ENCODE measurements around the gene PLXNC1.

Gene PLXNC1

GRCh38 chr12:94265966-94266745, 117.8 kb downstream of the PLXNC1 start:
- Histone ChIP-seq H3K4me3 (ENCODE audit: low read depth, low read length) (no peak overlapping the region), H3K9ac (ENCODE audit: low read depth, low read length) (no peak overlapping the region), H3K4me1 (ENCODE audit: control insufficient read depth, insufficient read depth, low read length) (peaks cover 32% of the 10 kb centered on the region), H3K36me3 (ENCODE audit: control insufficient read depth, insufficient read depth, low read length) (no peaks in the 10 kb centered on the region), H3K27me3 (ENCODE audit: control insufficient read depth, insufficient read depth, low read length) (peaks cover 3% of the 10 kb centered on the region), H3K9me3 (ENCODE audit: control insufficient read depth, insufficient read depth, low read length) (no peaks in the 10 kb centered on the region)

DNA sequence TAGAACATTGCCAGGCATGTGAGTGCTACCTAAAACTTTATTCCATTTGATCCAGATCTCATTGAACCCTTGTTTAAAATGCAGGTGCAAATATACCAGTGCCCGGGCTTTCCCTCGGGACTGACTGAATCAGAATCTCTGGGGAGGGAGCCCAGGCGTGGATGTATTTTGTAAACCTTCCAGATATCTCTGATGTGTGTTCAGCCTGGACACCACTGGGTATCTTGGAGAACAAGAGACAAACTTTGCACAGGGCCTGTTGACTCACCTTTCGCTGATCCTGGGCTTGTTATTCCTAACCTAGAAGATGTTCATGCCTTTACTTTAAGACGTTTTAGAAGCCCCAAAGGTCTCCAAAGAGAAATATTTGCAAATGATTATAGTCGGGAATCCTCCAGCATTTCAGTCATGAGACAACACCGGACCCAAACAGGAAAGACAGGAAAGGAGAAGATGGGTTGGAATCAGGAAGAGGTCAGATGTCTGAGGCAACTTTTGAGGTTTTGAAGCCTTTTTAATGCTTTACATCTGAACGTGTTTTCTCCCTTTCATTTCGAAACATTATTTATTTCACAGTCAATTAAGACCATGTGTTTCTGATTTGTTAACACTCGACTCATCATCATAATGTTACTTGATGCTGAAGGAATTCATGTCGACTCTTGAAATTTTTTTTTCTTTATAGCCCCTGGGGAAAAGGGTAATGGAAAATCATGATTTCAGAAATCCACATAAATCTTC, 118.6 kb downstream of the PLXNC1 start:
- Histone ChIP-seq H3K4me3 (ENCODE audit: low read depth, low read length) (no peak overlapping the region), H3K4me1 (ENCODE audit: control insufficient read depth, insufficient read depth, low read length) (peaks cover 24% of the 10 kb centered on the region), H3K9ac (ENCODE audit: low read depth, low read length) (no peak overlapping the region)

DNA sequence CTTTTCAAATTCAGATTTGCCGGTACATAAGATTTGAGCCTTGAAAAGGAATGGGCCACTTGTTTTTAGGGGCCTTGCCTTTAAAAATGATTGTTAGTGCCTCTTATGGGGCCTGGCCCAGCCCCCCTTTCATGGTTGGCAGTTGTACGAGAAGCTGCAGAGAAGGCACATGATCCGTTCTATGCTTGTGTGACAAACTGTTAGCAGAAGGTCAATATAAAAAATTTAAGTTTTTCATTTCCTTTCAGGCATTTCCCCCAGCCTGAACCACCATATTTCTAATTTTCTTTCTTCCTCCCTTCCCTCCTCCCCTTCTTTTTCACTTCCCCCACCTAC, 119.1 kb downstream of the PLXNC1 start:
- H3K4me3 ChIP-seq (ENCODE audit: low read depth, low read length), result no peak overlapping the region
- H3K4me1 ChIP-seq (ENCODE audit: control insufficient read depth, insufficient read depth, low read length), result peaks cover 19% of the 10 kb centered on the region
- no peak overlapping the region for H3K9ac ChIP-seq (ENCODE audit: low read depth, low read length)

More for the DNA sequence above, 118.6 kb downstream of the PLXNC1 start:
- peaks cover 3% of the 10 kb centered on the region for H3K27me3 ChIP-seq (ENCODE audit: control insufficient read depth, insufficient read depth, low read length)
- no peaks in the 10 kb centered on the region for H3K36me3 ChIP-seq (ENCODE audit: control insufficient read depth, insufficient read depth, low read length)
- H3K9me3 ChIP-seq (ENCODE audit: control insufficient read depth, insufficient read depth, low read length), result no peaks in the 10 kb centered on the region

GRCh38 chr12:94267921-94268471, 119.6 kb downstream of the PLXNC1 start:
- H3K9me3 ChIP-seq (ENCODE audit: control insufficient read depth, insufficient read depth, low read length), result no peaks in the 10 kb centered on the region
- no peaks in the 10 kb centered on the region for H3K27me3 ChIP-seq (ENCODE audit: control insufficient read depth, insufficient read depth, low read length)
- H3K36me3 ChIP-seq (ENCODE audit: control insufficient read depth, insufficient read depth, low read length), result no peaks in the 10 kb centered on the region
- peaks cover 14% of the 10 kb centered on the region for H3K4me1 ChIP-seq (ENCODE audit: control insufficient read depth, insufficient read depth, low read length)
- no peak overlapping the region for H3K9ac ChIP-seq (ENCODE audit: low read depth, low read length)
- H3K4me3 ChIP-seq (ENCODE audit: low read depth, low read length), result no peak overlapping the region

More for the DNA sequence above, 119.1 kb downstream of the PLXNC1 start:
- H3K27me3 ChIP-seq (ENCODE audit: control insufficient read depth, insufficient read depth, low read length), result peaks cover 2% of the 10 kb centered on the region
- H3K36me3 ChIP-seq (ENCODE audit: control insufficient read depth, insufficient read depth, low read length), result no peaks in the 10 kb centered on the region
- no peaks in the 10 kb centered on the region for H3K9me3 ChIP-seq (ENCODE audit: control insufficient read depth, insufficient read depth, low read length)

DNA sequence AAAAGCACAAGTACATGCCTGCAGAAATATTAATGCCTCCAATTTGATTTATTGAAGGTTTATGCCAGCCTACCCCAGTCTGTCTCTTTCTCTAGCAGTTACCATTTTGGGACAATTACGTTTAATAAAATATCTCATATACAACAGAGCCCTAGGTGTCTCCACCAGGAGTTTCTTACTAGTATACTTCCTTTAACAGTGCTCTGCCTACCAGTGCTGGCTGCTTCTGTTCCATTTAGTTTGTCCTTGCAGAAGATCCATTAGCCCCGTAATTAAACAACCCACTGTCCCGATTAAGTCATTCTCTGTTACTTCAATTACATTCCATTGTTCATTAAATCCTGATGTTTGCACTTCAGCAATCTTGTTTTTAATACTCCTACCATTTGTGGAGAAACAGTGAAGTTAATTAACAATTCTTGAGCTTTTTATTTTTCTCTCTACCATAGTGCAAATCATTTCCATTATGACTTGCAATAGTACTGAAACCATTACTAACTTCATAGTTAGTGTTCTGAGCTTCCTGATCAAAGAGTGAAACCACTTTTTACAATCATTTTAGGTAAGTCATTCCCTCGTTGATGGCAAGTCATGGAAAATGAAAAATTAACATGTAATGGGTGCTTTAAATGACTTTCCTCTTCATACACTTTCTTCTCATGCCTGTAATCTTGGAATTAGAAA, 121.1 kb downstream of the PLXNC1 start:
- no peak overlapping the region for H3K9ac ChIP-seq (ENCODE audit: low read depth, low read length)
- H3K27me3 ChIP-seq (ENCODE audit: control insufficient read depth, insufficient read depth, low read length), result no peaks in the 10 kb centered on the region
- H3K4me3 ChIP-seq (ENCODE audit: low read depth, low read length), result no peak overlapping the region
- peaks cover 5% of the 10 kb centered on the region for H3K4me1 ChIP-seq (ENCODE audit: control insufficient read depth, insufficient read depth, low read length)
- no peaks in the 10 kb centered on the region for H3K36me3 ChIP-seq (ENCODE audit: control insufficient read depth, insufficient read depth, low read length)
- no peaks in the 10 kb centered on the region for H3K9me3 ChIP-seq (ENCODE audit: control insufficient read depth, insufficient read depth, low read length)

GRCh38 chr12:94271351-94271750, 123.0 kb downstream of the PLXNC1 start:
- H3K4me3 ChIP-seq (ENCODE audit: low read depth, low read length), result no peak overlapping the region
- no peaks in the 10 kb centered on the region for H3K36me3 ChIP-seq (ENCODE audit: control insufficient read depth, insufficient read depth, low read length)
- H3K9me3 ChIP-seq (ENCODE audit: control insufficient read depth, insufficient read depth, low read length), result no peaks in the 10 kb centered on the region
- H3K27me3 ChIP-seq (ENCODE audit: control insufficient read depth, insufficient read depth, low read length), result no peaks in the 10 kb centered on the region
- H3K4me1 ChIP-seq (ENCODE audit: control insufficient read depth, insufficient read depth, low read length), result peaks cover 3% of the 10 kb centered on the region
- H3K9ac ChIP-seq (ENCODE audit: low read depth, low read length), result no peak overlapping the region

DNA sequence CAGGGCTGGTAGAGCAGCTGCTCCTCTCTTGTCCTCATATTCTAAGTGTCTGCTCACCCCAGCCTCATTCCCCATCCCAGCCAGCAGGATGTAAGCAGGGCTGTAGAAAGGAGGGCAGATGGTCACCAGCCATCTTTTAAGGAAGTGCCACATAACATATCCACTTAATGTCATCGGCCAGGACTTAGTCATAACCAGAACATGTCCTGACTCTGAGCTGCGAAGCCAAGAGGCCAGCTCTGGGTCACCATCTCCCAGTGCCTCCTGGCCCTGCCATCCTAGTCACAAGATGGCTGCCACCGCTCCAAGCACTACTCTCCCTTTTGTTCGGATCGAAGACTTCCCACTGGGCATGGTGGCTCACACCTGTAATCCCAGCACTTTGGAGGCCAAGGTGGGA, 123.9 kb downstream of the PLXNC1 start:
- no peaks in the 10 kb centered on the region for H3K27me3 ChIP-seq (ENCODE audit: control insufficient read depth, insufficient read depth, low read length)
- no peaks in the 10 kb centered on the region for H3K9me3 ChIP-seq (ENCODE audit: control insufficient read depth, insufficient read depth, low read length)
- H3K4me1 ChIP-seq (ENCODE audit: control insufficient read depth, insufficient read depth, low read length), result peaks cover 3% of the 10 kb centered on the region
- no peak overlapping the region for H3K9ac ChIP-seq (ENCODE audit: low read depth, low read length)
- H3K4me3 ChIP-seq (ENCODE audit: low read depth, low read length), result no peak overlapping the region
- H3K36me3 ChIP-seq (ENCODE audit: control insufficient read depth, insufficient read depth, low read length), result no peaks in the 10 kb centered on the region

- no peak overlapping the region for H3K9ac ChIP-seq (ENCODE audit: low read depth, low read length)
- no peak overlapping the region for H3K4me3 ChIP-seq (ENCODE audit: low read depth, low read length)
- no peaks in the 10 kb centered on the region for H3K9me3 ChIP-seq (ENCODE audit: control insufficient read depth, insufficient read depth, low read length)
- no peaks in the 10 kb centered on the region for H3K27me3 ChIP-seq (ENCODE audit: control insufficient read depth, insufficient read depth, low read length)
- no peaks in the 10 kb centered on the region for H3K36me3 ChIP-seq (ENCODE audit: control insufficient read depth, insufficient read depth, low read length)
- peaks cover 3% of the 10 kb centered on the region for H3K4me1 ChIP-seq (ENCODE audit: control insufficient read depth, insufficient read depth, low read length)
Observed at GRCh38 chr12:94273272-94273671, 124.9 kb downstream of the PLXNC1 start.

DNA sequence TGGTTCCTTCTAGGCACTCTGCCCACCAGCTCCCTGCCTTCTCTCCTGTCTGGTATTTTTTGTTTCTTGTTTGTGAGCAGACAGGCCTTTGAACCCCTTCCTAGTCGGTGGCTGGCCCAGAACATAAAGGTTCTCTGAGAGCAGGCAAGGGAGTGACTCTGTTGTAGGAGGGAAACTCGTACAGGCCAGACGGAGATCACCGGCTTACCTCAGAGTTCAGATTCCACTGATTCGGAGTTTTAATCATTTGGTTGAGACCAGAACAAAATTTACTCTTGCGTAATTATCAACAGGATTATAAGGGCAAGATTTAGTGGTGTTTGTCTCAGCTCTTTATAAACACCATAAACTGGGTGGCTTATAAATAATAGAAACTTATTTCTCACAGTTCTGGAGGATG, 128.3 kb downstream of the PLXNC1 start:
- no peak overlapping the region for H3K4me3 ChIP-seq (ENCODE audit: low read depth, low read length)
- H3K4me1 ChIP-seq (ENCODE audit: control insufficient read depth, insufficient read depth, low read length), result no peaks in the 10 kb centered on the region
- H3K36me3 ChIP-seq (ENCODE audit: control insufficient read depth, insufficient read depth, low read length), result no peaks in the 10 kb centered on the region
- H3K9ac ChIP-seq (ENCODE audit: low read depth, low read length), result no peak overlapping the region
- H3K9me3 ChIP-seq (ENCODE audit: control insufficient read depth, insufficient read depth, low read length), result no peaks in the 10 kb centered on the region
- H3K27me3 ChIP-seq (ENCODE audit: control insufficient read depth, insufficient read depth, low read length), result no peaks in the 10 kb centered on the region

DNA sequence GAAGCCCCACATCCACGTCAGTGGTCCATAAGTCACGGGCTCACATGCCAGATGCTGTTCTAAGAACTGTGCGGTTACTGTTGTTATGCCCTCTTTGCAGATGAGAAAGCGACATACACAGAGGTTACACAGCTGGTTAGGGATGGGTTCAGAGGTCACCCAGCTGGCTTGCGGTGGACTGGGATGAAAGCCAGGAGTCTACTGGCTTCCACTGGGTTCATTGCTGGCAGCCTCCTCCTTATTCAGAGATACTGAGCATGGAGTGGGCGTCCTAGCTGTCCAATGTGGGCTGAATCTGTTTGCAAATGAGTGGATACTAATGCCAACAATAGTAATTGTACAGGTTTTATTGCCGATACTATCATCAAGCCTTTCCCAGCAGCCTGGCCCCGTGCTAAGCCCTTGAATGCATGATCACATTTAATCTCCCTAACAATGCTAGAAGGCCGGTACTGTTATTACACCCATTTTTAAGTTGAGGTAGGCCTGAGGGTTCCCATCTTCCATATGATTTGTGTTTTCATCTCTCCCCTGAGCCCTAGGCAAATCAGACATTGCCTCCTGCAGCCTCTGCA, 129.1 kb downstream of the PLXNC1 start:
- Histone ChIP-seq H3K27me3 (ENCODE audit: control insufficient read depth, insufficient read depth, low read length) (no peaks in the 10 kb centered on the region), H3K9ac (ENCODE audit: low read depth, low read length) (no peak overlapping the region), H3K4me1 (ENCODE audit: control insufficient read depth, insufficient read depth, low read length) (no peaks in the 10 kb centered on the region), H3K4me3 (ENCODE audit: low read depth, low read length) (no peak overlapping the region), H3K9me3 (ENCODE audit: control insufficient read depth, insufficient read depth, low read length) (no peaks in the 10 kb centered on the region), H3K36me3 (ENCODE audit: control insufficient read depth, insufficient read depth, low read length) (no peaks in the 10 kb centered on the region)

GRCh38 chr12:94280063-94280462, 131.7 kb downstream of the PLXNC1 start:
- Histone ChIP-seq H3K9ac (ENCODE audit: low read depth, low read length) (no peak overlapping the region), H3K4me1 (ENCODE audit: control insufficient read depth, insufficient read depth, low read length) (no peaks in the 10 kb centered on the region)

More at GRCh38 chr12:94280063-94280462, 131.7 kb downstream of the PLXNC1 start:
- H3K9me3 ChIP-seq (ENCODE audit: control insufficient read depth, insufficient read depth, low read length), result no peaks in the 10 kb centered on the region
- no peaks in the 10 kb centered on the region for H3K27me3 ChIP-seq (ENCODE audit: control insufficient read depth, insufficient read depth, low read length)
- no peak overlapping the region for H3K4me3 ChIP-seq (ENCODE audit: low read depth, low read length)
- H3K36me3 ChIP-seq (ENCODE audit: control insufficient read depth, insufficient read depth, low read length), result peaks cover 2% of the 10 kb centered on the region
